ENCODE measurements around the gene DDX31. TPM values are rescaled to one million over a fixed set of nuclear protein-coding genes. Genes with fewer than 3 reads are reported as not detected.

Gene DDX31
- total RNA-seq, 1 experiment from 2014 or later, result 25.8 TPM

- no peak for TF ChIP-seq SIN3A (IDR thresholded peaks at IDR 0.05; ENCODE audit: low read depth)
Observed at GRCh38 chr9:132708769-132709430, 39.1 kb upstream of the DDX31 start (continued).

GRCh38 chr9:132708239-132708638, 38.5 kb upstream of the DDX31 start:
- no peak overlapping the region for H3K4me2 ChIP-seq (ENCODE audit: low read length)
- H3K9me3 ChIP-seq (ENCODE audit: control insufficient read depth in 1 of 2, insufficient read depth in 1 of 2, low read depth in 1 of 2, low read length in 2 of 2), result no peaks in the 10 kb centered on the region; a peak in 1 of 4 replicates
- H3K9me2 ChIP-seq (ENCODE audit: insufficient read depth), result no peaks in the 10 kb centered on the region
- no peaks in the 10 kb centered on the region for H3K36me3 ChIP-seq (ENCODE audit: control insufficient read depth in 1 of 2, insufficient read depth in 2 of 2, low read length in 2 of 2)
- TF ChIP-seq ATF3 (IDR thresholded peaks at IDR 0.05) (no peak), ZFX (IDR thresholded peaks at IDR 0.05) (no peak), FOSL1 (IDR thresholded peaks at IDR 0.05; ENCODE audit: low read depth) (no peak), EZH2phosphoT487 (IDR thresholded peaks at IDR 0.05; ENCODE audit: borderline replicate concordance) (no peak), JUND (IDR thresholded peaks at IDR 0.05) (no peak), YY1 (IDR thresholded peaks at IDR 0.05; ENCODE audit: extremely low read depth, insufficient replicate concordance, low read depth, low read length) (no peak), ZNF274 (IDR thresholded peaks at IDR 0.05; ENCODE audit: low read depth, low read length) (no peak), CTCF (IDR thresholded peaks at IDR 0.05 in 2 of 3, conservative IDR thresholded peaks at IDR 0.05 in 1 of 3; ENCODE audit: borderline replicate concordance in 1 of 3, insufficient read depth in 1 of 3, low read depth in 2 of 3, low read length in 2 of 3) (no peak), ELF1 (IDR thresholded peaks at IDR 0.05; ENCODE audit: borderline replicate concordance, low read depth) (no peak)
- H3K4me1 ChIP-seq (ENCODE audit: control insufficient read depth in 1 of 2, insufficient read depth in 2 of 2, low read length in 2 of 2), result no peaks in the 10 kb centered on the region
- no peaks in the 10 kb centered on the region for H4K20me1 ChIP-seq (ENCODE audit: insufficient read depth)
- no peak overlapping the region for H3K27ac ChIP-seq (ENCODE audit: low read depth, low read length)
- DNase-seq (ENCODE audit: low read depth, low spot score), result no peak
- no peaks in the 10 kb centered on the region for H3K79me2 ChIP-seq (ENCODE audit: insufficient read depth, low read length)
- BruUV-seq (replicated peaks), result no TSS peak
- no peak overlapping the region for H3K4me3 ChIP-seq (replicated peaks in 1 of 2; ENCODE audit: low read depth in 1 of 2, low read length in 2 of 2)
- no peak overlapping the region for H3K9ac ChIP-seq (ENCODE audit: low read length)
- ATAC-seq, result no peak
- CTCF ChIA-PET, result no interaction called here
- H3K27me3 ChIP-seq (ENCODE audit: insufficient read depth, low read length), result no peaks in the 10 kb centered on the region
- RAD21 ChIA-PET (ENCODE audit: low non-redundant PET in 1 of 2, low total read pairs in 2 of 2, uncharacterized antibody in 2 of 2, unreplicated experiment in 2 of 2), result no interaction called here
- intact Hi-C loops (cut with micrococcal nuclease), result no loop called here
- POLR2A ChIA-PET, result no interaction called here
- no peak overlapping the region for H2AFZ ChIP-seq (ENCODE audit: low read depth, low read length, poor library complexity, severe bottlenecking)
